HUDEP-2 (cell line): ENCODE data around the gene BCL11B.

Experiments
- DNase-seq, 76 experiments: peaks; one replicate each; lab custom pipeline; 2025; ENCODE audit not compliant: unreplicated experiment in 76 of 76; lab: John Stamatoyannopoulos, UW

Gene BCL11B

GRCh38 chr14:99203080-99203479 lies 68.9 kb downstream of the BCL11B start:
- DNase-seq = no peak

- DNase-seq = no peak
These were observed 69.5 kb downstream of the BCL11B start for GRCh38 chr14:99202516-99202915.

- DNase-seq = no peak
These were observed 70.5 kb downstream of the BCL11B start for GRCh38 chr14:99201351-99202073.

- no peak for DNase-seq
These were observed 71.4 kb downstream of the BCL11B start for GRCh38 chr14:99200654-99201005.

GRCh38 chr14:99199846-99200653 lies 71.9 kb downstream of the BCL11B start:
- no peak for DNase-seq

GRCh38 chr14:99198746-99199502 lies 73.1 kb downstream of the BCL11B start:
- DNase-seq = no peak

- DNase-seq = no peak
These were observed 75.7 kb downstream of the BCL11B start for GRCh38 chr14:99196310-99196650.

GRCh38 chr14:99195602-99196309 lies 76.2 kb downstream of the BCL11B start:
- no peak for DNase-seq

- DNase-seq = no peak
These were observed 77.3 kb downstream of the BCL11B start for GRCh38 chr14:99194736-99195135.

- no peak for DNase-seq
These were observed 77.9 kb downstream of the BCL11B start for GRCh38 chr14:99194136-99194535.

- no peak for DNase-seq
These were observed 79.2 kb downstream of the BCL11B start for GRCh38 chr14:99192830-99193229.

- DNase-seq = no peak
These were observed 79.9 kb downstream of the BCL11B start for GRCh38 chr14:99192028-99192621.

GRCh38 chr14:99191395-99192027 lies 80.5 kb downstream of the BCL11B start:
- no peak for DNase-seq

GRCh38 chr14:99190696-99191394 lies 81.2 kb downstream of the BCL11B start:
- no peak for DNase-seq

- DNase-seq = no peak
These were observed 82.7 kb downstream of the BCL11B start for GRCh38 chr14:99189201-99189801.

- no peak for DNase-seq
These were observed 83.2 kb downstream of the BCL11B start for GRCh38 chr14:99188731-99189191.

GRCh38 chr14:99187858-99188257 lies 84.1 kb downstream of the BCL11B start:
- DNase-seq = no peak

- no peak for DNase-seq
These were observed 84.9 kb downstream of the BCL11B start for GRCh38 chr14:99186956-99187690.
